ENCODE results near the gene TOR3A.

DNA sequence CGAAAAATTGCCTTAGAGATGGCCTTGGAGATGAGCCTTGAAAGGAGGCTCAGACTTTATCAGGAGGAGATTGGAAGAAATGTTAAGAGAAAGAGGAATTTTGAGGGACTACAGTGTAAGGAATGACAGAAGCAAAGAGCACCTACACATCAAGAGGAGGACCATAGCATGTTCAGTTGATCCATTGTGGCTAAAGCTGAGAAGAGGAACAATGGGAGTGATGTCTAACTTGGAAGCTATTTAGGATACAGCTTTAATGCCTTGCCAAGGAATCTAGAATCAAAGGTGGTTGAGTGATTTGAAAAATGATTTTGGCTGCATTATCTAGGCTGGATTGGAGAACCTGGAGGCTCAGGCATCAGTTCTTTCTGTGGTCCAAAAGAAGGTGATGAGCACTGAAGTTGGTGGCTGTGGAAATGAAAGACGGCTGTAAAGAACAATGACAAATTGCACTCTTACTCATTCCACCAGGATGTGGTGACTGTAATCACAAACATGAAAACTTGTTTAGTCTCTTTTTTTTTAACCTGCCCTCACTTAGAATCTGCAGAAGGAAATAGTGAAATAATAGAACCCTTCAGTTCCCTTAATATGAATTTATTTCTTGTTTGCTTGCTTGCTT is 44.9 kb upstream of the TOR3A start:
- TF ChIP-seq CTCF (IDR thresholded peaks at IDR 0.05), result no peak
- TF ChIP-seq POLR2A (IDR thresholded peaks at IDR 0.05), result no peak
